DMS114 treated with DMSO at 0.1 percent for 48 hours (cell line): Measurements from ENCODE around the gene ANKRD31.
"Not testable (repeated sequence)": the region's sequence is repeated elsewhere in the genome, so short reads cannot be mapped to it uniquely, and the experiment has no call there.

Source experiments
- DNase-seq: peaks from one replicate; lab custom pipeline; 2025; ENCODE audit not compliant: unreplicated experiment; lab: John Stamatoyannopoulos, UW

Gene ANKRD31

DNA sequence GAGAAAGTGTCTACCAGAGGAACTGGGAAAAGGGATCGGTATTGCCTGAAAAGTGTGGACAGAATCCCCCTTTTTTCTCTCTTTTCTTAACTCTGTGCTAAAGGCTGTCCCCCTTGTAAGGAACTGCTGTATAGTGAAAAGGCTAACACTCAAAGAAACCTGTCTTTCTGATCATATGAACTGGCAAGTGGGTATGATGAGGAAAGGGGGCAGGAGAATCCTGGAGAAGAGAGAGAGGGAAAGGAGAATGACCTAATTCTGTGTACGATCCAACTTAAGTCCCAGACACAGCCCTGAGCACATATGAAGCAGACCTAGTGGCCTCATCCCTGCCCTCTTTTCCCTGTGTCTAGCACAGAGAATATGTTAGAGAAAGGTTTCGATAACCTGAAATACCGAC is 967 bp downstream of the ANKRD31 start:
- DNase-seq: no peak

DNA sequence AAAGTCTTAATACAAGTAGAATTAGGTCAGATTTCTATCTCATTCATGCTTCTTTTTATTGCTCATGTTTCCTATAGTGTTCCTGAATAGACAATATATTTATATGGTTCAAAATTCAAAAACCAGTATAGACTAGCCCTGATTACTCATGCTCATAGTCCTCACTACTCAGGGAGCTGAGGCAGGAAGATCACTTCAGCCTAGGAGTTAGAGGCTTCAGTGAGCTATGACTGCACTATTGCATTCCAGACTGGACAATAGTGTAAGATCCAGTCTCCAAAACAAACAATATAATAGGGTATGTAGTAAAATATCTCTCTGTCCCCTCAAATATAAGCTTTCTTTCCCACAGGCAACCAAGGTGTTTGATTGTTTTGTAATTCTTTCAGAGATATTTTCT is 2.4 kb downstream of the ANKRD31 start:
- no peak for DNase-seq

DNA sequence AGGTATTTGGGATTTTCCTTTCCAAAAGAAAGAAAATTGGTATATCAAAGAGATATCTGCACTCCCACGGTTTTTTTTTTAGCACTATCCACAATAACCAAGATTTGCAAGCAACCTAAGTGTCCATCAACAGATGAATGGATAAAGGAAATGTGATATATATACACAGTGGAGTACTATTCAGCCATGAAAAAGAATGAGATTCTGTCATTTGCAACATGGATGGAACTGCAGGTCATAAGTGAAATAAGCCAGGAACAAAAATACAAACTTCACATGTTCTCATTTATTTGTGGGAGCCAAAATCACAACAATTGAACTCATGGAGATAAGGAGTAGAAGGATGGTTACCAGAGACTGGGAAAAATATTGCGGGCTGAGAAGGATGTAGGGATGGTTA is 9.8 kb downstream of the ANKRD31 start:
- DNase-seq: no peak

DNA sequence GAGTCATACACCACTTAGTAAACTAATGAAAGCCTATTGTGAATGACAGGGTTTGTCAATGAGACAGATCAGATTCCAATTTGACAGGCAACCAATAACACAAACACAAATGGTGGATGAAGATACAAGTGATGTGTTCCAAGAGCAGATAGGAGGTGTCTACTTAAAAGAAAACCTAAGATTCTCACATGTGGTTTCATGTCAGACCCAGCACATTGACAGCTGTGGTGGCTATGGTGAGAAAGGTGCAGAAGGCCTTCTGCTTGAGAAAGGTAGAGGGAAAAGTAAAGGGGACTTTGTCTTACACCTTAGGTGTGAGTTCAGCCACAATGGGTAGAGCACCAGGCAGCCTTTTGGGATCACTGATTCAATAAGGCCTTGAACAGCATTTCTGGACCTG is 11.2 kb downstream of the ANKRD31 start:
- DNase-seq: no peak

GRCh38 chr5:75220787-75221186 is 15.9 kb downstream of the ANKRD31 start:
- DNase-seq: not testable (repeated sequence)

DNA sequence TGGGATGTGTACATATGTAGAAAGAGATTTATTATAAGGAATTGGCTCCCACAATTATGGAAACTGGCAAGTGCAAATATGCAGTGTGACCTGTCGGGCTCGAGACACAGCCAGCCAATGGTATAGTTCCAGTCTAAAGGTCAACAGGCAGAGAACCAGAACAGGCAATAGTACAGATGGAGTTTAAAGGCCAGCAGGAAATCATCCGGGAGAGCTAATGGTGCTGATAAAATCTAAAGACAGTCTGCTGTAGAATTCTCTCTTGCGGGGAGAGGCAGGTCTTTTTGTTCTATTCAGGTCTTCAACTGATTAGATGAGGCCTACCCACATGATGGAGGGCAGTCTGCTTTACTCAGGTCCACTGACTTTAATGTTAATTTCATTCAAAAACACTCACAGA is 21.8 kb downstream of the ANKRD31 start:
- DNase-seq: no peak

- no peak for DNase-seq
Measured at GRCh38 chr5:75214409-75214808, 22.3 kb downstream of the ANKRD31 start.

- DNase-seq: no peak
Measured at GRCh38 chr5:75203604-75204003, 33.1 kb downstream of the ANKRD31 start.

DNA sequence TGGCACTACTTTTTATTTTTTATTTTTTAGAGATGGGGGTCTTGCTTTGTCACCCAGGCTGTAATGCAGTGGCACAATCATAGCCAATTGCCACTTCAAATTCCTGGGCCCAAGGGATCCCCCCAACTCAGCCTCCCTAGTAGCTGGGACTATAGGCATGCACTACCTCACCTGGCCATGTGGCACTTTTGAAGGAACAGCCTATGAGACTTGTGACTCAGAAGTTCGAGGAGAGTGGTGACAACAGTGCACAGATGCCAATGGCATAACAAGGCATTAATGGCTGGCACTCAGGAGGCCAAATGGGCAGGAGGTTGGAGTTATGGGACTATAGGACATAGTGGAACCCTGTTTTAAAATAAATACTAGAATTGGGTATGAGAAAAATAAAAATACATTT is 33.7 kb downstream of the ANKRD31 start:
- no peak for DNase-seq

- no peak for DNase-seq
Measured at GRCh38 chr5:75200776-75201175, 35.9 kb downstream of the ANKRD31 start.

DNA sequence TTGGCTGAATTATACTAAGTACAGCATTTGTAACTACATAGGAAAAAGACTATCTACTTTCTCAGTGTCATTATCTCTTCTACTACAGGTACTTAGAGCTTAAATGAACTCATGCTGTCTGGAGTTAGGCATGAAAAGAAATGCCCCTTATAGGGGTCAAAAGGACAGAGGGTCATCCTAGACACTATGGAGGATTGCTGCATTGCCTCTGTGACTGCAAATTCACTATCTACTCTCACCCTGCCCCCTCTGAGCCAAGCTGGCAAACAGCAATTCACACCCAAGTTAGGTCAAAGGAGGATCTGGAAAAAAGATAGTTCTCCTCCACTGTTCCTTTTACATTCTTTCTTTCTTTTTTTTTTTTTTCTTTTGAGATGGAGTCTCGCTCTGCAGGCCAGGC is 36.7 kb downstream of the ANKRD31 start:
- DNase-seq: no peak

DNA sequence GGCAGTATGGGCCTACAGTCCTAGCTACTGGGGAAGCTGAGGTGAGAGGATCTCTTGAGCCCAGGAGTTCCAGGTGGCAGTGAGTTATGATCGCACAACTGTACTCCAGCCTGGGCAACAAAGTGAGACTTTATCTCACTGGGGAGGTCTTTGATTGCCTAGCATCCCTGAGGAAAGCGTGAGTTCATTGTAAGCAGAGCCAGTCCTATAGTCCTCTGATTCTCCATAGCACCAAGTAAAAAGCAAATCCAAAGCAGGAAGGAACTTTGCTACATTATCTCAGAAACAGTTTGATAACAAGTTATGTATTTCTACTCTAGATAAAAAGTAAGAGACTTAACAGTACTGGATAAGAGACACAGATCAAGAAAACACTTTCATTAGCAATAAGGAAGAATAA is 37.6 kb downstream of the ANKRD31 start:
- DNase-seq: no peak

- DNase-seq: no peak
Measured at GRCh38 chr5:75197745-75198144, 38.9 kb downstream of the ANKRD31 start.

DNA sequence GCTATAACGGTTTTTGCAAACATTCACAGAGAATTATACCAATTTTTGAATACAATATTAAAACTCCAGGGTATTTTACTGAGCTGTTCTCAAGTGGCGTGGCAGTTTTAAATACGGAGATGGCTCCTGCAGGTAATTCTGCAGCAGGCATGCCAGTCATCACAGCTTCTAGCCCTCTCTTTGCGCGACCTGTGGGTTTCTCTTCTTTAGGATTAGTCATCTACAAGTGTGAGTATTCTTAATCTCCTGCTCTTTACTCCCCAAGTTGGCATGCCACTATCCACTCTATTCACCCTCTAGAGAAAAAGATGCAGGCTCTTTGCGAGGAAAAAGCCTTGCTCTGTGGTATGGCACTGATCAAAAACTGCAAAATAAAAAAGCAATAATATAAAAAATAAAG is 43.9 kb downstream of the ANKRD31 start:
- no peak for DNase-seq

- DNase-seq: no peak
Measured at GRCh38 chr5:75192264-75192663, 44.4 kb downstream of the ANKRD31 start.

DNA sequence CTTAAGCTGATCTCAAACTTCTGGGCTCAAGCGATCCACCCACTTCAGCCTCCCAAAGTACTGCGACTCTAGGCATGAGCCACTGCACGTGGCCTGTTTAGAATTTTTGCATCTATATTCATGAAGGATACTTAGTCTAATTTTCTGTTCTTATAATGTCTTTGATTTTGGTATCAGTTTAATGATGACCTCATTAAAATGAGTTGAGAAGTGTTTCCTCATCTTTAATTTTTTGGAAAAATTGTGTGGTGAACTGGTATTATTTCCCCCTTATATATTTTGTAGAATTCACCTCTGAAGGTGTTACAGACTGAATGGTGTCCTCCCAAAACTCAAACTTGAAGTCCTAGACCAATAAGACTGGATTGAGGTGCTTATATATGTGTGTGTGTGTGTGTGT is 46.5 kb downstream of the ANKRD31 start:
- no peak for DNase-seq

- no peak for DNase-seq
Measured at GRCh38 chr5:75189353-75189752, 47.3 kb downstream of the ANKRD31 start.

- DNase-seq: no peak
Measured at GRCh38 chr5:75185763-75186162, 50.9 kb downstream of the ANKRD31 start.

GRCh38 chr5:75176009-75176408 is 60.7 kb downstream of the ANKRD31 start:
- not testable (repeated sequence) for DNase-seq

DNA sequence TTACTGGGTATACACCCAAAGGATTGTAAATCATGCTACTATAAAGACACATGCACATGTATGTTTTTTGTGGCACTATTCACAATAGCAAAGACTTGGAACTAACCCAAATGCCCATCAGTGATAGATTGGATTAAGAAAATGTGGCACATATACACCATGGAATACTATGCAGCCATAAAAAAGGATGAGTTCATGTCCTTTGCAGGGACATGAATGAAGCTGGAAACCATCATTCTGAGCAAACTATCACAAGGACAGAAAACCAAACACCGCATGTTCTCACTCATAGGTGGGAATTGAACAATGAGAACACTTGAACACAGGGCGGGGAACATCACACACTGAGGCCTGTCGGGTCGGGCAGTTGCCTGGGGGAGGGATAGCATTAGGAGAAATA is 61.8 kb downstream of the ANKRD31 start:
- DNase-seq: not testable (repeated sequence)

GRCh38 chr5:75169516-75169915 is 67.2 kb downstream of the ANKRD31 start:
- no peak for DNase-seq

DNA sequence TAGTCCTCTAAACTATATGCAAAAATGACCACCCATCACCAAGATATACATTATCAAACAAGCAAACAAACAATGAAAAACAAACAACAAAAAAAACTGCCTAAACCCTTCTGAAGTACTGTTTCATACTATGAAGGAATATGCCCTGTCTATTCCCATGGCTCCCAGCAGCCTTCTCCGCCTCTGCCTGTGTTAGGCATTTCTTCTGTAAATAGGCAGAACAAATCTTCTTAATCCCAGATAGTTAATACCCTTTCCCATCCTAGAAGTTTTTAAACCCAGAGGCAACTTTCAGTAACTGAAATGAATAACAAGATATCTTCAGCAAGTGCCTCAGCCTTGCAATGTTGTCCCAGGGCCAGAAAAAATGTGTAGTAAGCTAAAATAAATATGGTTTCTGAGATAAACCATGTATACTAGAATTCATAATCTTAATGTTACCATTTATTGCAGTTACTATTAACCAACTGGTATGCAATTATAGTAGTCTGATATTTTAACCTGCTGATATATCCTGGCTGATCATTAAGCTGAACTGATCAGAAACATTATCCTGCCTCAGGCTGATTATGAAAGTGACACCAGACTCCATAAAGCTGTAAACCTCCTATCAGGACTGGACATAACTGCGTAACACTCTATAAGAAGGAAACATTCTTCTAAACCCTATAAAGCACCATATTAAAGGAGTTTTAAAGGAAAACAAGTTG is 68.5 kb downstream of the ANKRD31 start:
- no peak for DNase-seq

DNA sequence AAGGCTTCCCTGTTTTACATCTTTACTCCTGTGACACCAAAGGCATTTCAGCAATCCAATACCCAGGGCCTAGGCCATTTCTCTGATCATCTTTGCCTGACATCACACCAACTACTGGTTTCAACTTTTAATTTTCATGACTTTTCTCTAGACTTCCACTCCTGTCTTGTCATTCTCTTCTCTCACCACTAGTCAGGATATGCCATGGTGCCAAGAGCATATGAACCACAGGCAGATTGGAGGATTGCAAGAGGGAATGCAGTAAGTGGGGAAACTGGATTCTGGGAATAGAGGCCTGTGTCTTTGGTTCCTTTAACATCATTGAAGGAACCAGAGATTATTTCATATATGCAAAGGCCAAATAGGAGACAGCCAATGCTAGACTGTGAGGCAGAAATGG is 69.3 kb downstream of the ANKRD31 start:
- no peak for DNase-seq
